Loucy (cell line): ENCODE measurements around the gene CYSRT1.

Experiments
- H2AFZ ChIP-seq: fragments of 200-600 bp; sonication (generic); 2 replicates; pipeline ENCODE4 v1.6.0; 2016; ENCODE audit warnings: antibody characterized with exemption, mild to moderate bottlenecking, low read length, moderate library complexity
- H3F3A ChIP-seq: fragments of 200-600 bp; 2 replicates; pipeline ENCODE4 v1.6.0; 2016; ENCODE audit warnings: antibody characterized with exemption, low read depth, mild to moderate bottlenecking
- H3K27me3 ChIP-seq: fragments of 200-600 bp; sonication (generic); 2 replicates; pipeline ENCODE4 v1.6.1; 2014; ENCODE audit warnings: low read length, mild to moderate bottlenecking; ENCODE audit not compliant: insufficient read depth, poor library complexity, severe bottlenecking
- H3K36me3 ChIP-seq: fragments of 200-600 bp; sonication (generic); 2 replicates; pipeline ENCODE4 v1.6.1; 2016; ENCODE audit warnings: low read length; ENCODE audit not compliant: insufficient read depth
- H3K4me1 ChIP-seq: fragments of 200-600 bp; sonication (generic); 2 replicates; pipeline ENCODE4 v1.5.1; 2014; ENCODE audit warnings: low read length, mild to moderate bottlenecking; ENCODE audit not compliant: insufficient read depth, poor library complexity, severe bottlenecking
- H3K4me2 ChIP-seq: fragments of 200-600 bp; sonication (generic); 2 replicates; pipeline ENCODE4 v1.6.0; 2014; ENCODE audit warnings: antibody characterized with exemption, low read length, low read depth, mild to moderate bottlenecking; ENCODE audit not compliant: poor library complexity, severe bottlenecking
- H3K4me3 ChIP-seq: fragments of 200-600 bp; sonication (generic); 2 replicates; pipeline ENCODE4 v1.5.1; 2014; ENCODE audit warnings: low read length, mild to moderate bottlenecking, mixed read lengths; ENCODE audit not compliant: poor library complexity, severe bottlenecking
- H3K79me2 ChIP-seq: fragments of 200-600 bp; sonication (generic); 2 replicates; pipeline ENCODE4 v1.6.1; 2014; ENCODE audit warnings: low read length; ENCODE audit not compliant: insufficient read depth
- H3K9ac ChIP-seq: fragments of 200-600 bp; sonication (generic); 2 replicates; pipeline ENCODE4 v1.6.0; 2014; ENCODE audit warnings: mild to moderate bottlenecking, low read depth, low read length, moderate library complexity; ENCODE audit not compliant: poor library complexity, severe bottlenecking
- H3K9me2 ChIP-seq: fragments of 200-600 bp; sonication (generic); replicated peaks from 2 replicates; pipeline ENCODE4 v1.6.1; 2016; ENCODE audit warnings: low read depth, low read length, mixed read lengths
- H3K9me3 ChIP-seq: fragments of 200-600 bp; sonication (generic); 2 replicates; pipeline ENCODE4 v1.6.1; 2014; ENCODE audit warnings: mild to moderate bottlenecking, antibody characterized with exemption, low read length, low read depth; ENCODE audit not compliant: insufficient read depth
- H4K20me1 ChIP-seq: fragments of 200-600 bp; sonication (generic); 2 replicates; pipeline ENCODE4 v1.6.0; 2014; ENCODE audit warnings: antibody characterized with exemption, low read length, mild to moderate bottlenecking; ENCODE audit not compliant: insufficient read depth, poor library complexity, severe bottlenecking
- CTCF ChIP-seq: fragments of 200-600 bp; sonication (generic); conservative IDR thresholded peaks from 2 replicates; pipeline ENCODE4 v1.5.1; 2014; ENCODE audit warnings: mild to moderate bottlenecking, antibody characterized with exemption, low read length
- EZH2phosphoT487 ChIP-seq: fragments of 200-600 bp; IDR thresholded peaks from 2 replicates; pipeline ENCODE4 v1.6.1; 2018; ENCODE audit warnings: antibody characterized with exemption, mild to moderate bottlenecking, moderate library complexity, borderline replicate concordance

The CYSRT1 gene

GRCh38 chr9:137188490-137189296, 36.3 kb upstream of the CYSRT1 start, which contains the start of the genes ANAPC2 and SSNA1:
Gene ANAPC2 (minus strand): TSS chr9:137188560. CDS start chr9:137188532, 28 bp downstream.
Gene SSNA1 (plus strand): TSS chr9:137188676. CDS start chr9:137188727, 51 bp downstream.
- TF ChIP-seq CTCF (peak; percentile 50), EZH2phosphoT487 (no peak)
- Histone ChIP-seq H3K36me3 (peaks cover 7% of the 10 kb centered on the region; the same call in 1 of the 2 replicates), H3K79me2 (peaks cover 55% of the 10 kb centered on the region)

GRCh38 chr9:137189297-137190295, 35.4 kb upstream of the CYSRT1 start:
- no peaks in the 10 kb centered on the region for H3K9me2 ChIP-seq
- peaks cover 8% of the 10 kb centered on the region; the same call in 1 of the 2 replicates for H3F3A ChIP-seq

More at GRCh38 chr9:137188490-137189296, 36.3 kb upstream of the CYSRT1 start, which contains the start of the genes ANAPC2 and SSNA1:
- peak within 1 kb of the TSS; percentile 99 for H3K4me2 ChIP-seq
- H3K27me3 ChIP-seq: no peaks in the 10 kb centered on the region
- H3K4me3 ChIP-seq: peak within 1 kb of the TSS; percentile 96
- H4K20me1 ChIP-seq: peaks cover 26% of the 10 kb centered on the region
- H3K4me1 ChIP-seq: peaks cover 20% of the 10 kb centered on the region
- H3K9me3 ChIP-seq: no peaks in the 10 kb centered on the region
- H3F3A ChIP-seq: peaks cover 8% of the 10 kb centered on the region; the same call in 1 of the 2 replicates
- H2AFZ ChIP-seq: peak within 1 kb of the TSS; percentile 80
- peak within 1 kb of the TSS; percentile 88 for H3K9ac ChIP-seq
- no peaks in the 10 kb centered on the region for H3K9me2 ChIP-seq

More at GRCh38 chr9:137189297-137190295, 35.4 kb upstream of the CYSRT1 start:
- Histone ChIP-seq H2AFZ (no peak overlapping the region), H3K27me3 (no peaks in the 10 kb centered on the region), H3K4me1 (peaks cover 20% of the 10 kb centered on the region), H3K4me2 (peak overlapping the region; percentile 99), H3K79me2 (peaks cover 60% of the 10 kb centered on the region), H3K4me3 (peak overlapping the region; percentile 96), H3K36me3 (peaks cover 7% of the 10 kb centered on the region; the same call in 1 of the 2 replicates), H3K9ac (peak overlapping the region; percentile 88), H3K9me3 (no peaks in the 10 kb centered on the region), H4K20me1 (peaks cover 26% of the 10 kb centered on the region)
- no peak for TF ChIP-seq CTCF
- TF ChIP-seq EZH2phosphoT487: no peak
